Pulmonary artery endothelial cell (primary cell): ENCODE measurements around the gene CPSF3. TPM values are rescaled to one million over a fixed set of nuclear protein-coding genes. Genes with fewer than 3 reads are reported as not detected.

Source experiments
- DNase-seq: peaks from one replicate; pipeline ENCODE4 v3.0.0-alpha.2; 2011; ENCODE audit warnings: low read depth, low spot score
- total RNA-seq: library from RNA; depleted of rRNA; stranded (reverse); fragments of >200 nt; gene quantifications from 2 replicates; pipeline ENCODE4 v1.2.3, GENCODE V29; 2014

CPSF3 gene
- total RNA-seq, 1 donor from 2014 or later = 54.5 TPM

- DNase-seq = no peak
These were observed 3.9 kb upstream of the CPSF3 start for GRCh38 chr2:9419541-9419940.

GRCh38 chr2:9420495-9420894, 3.0 kb upstream of the CPSF3 start:
- DNase-seq = no peak

GRCh38 chr2:9422321-9423099, 944 bp upstream of the CPSF3 start:
- no peak for DNase-seq

- DNase-seq = no peak
These were observed 443 bp downstream of the CPSF3 start for GRCh38 chr2:9423922-9424272.

GRCh38 chr2:9424447-9425164, 1.2 kb downstream of the CPSF3 start:
- DNase-seq = no peak

- no peak for DNase-seq
These were observed 5.6 kb downstream of the CPSF3 start for GRCh38 chr2:9428965-9429577.

- DNase-seq = no peak
These were observed 7.2 kb downstream of the CPSF3 start for GRCh38 chr2:9430316-9431293.

GRCh38 chr2:9434489-9434888, 11.0 kb downstream of the CPSF3 start:
- no peak for DNase-seq

- no peak for DNase-seq
These were observed 16.1 kb downstream of the CPSF3 start for GRCh38 chr2:9439536-9439935.

GRCh38 chr2:9440058-9440727, 16.7 kb downstream of the CPSF3 start:
- no peak for DNase-seq

GRCh38 chr2:9441556-9441955, 18.1 kb downstream of the CPSF3 start:
- DNase-seq = no peak

- no peak for DNase-seq
These were observed 20.1 kb downstream of the CPSF3 start for GRCh38 chr2:9443526-9443925.

GRCh38 chr2:9445089-9445488, 21.6 kb downstream of the CPSF3 start:
- no peak for DNase-seq

GRCh38 chr2:9451231-9451630, 27.8 kb downstream of the CPSF3 start:
- DNase-seq = no peak

GRCh38 chr2:9460441-9461017, 37.1 kb downstream of the CPSF3 start:
- no peak for DNase-seq

GRCh38 chr2:9461079-9461478, 37.6 kb downstream of the CPSF3 start:
- no peak for DNase-seq

- no peak for DNase-seq
These were observed 38.9 kb downstream of the CPSF3 start for GRCh38 chr2:9462313-9462712.

GRCh38 chr2:9462886-9463697, 39.6 kb downstream of the CPSF3 start:
- DNase-seq = no peak

GRCh38 chr2:9463698-9464034, 40.2 kb downstream of the CPSF3 start:
- no peak for DNase-seq

GRCh38 chr2:9465170-9465569, 41.7 kb downstream of the CPSF3 start:
- DNase-seq = no peak
